Glutamatergic neuron (in vitro differentiated cells): Measurements from ENCODE around the gene VPS26C. TPM values are rescaled to one million over a fixed set of nuclear protein-coding genes. Genes with fewer than 3 reads are reported as not detected.
"Not testable (repeated sequence)": the region's sequence is repeated elsewhere in the genome, so short reads cannot be mapped to it uniquely, and the experiment has no call there.

Experiments
- DNase-seq: peaks from one replicate; pipeline ENCODE4 v3.0.0; 2022
- H3K27ac Mint-ChIP-seq: one replicate; pipeline ENCODE4 v1.8.0; 2020; ENCODE audit warnings: mild to moderate bottlenecking, mixed read lengths, inconsistent platforms; ENCODE audit not compliant: unreplicated experiment
- H3K27me3 Mint-ChIP-seq: one replicate; pipeline ENCODE4 v1.8.0; 2020; ENCODE audit warnings: mild to moderate bottlenecking, moderate library complexity, mixed read lengths, inconsistent platforms; ENCODE audit not compliant: unreplicated experiment
- H3K36me3 Mint-ChIP-seq: one replicate; pipeline ENCODE4 v1.8.0; 2020; ENCODE audit warnings: mild to moderate bottlenecking, mixed read lengths, inconsistent platforms; ENCODE audit not compliant: unreplicated experiment
- H3K4me1 Mint-ChIP-seq: one replicate; pipeline ENCODE4 v1.8.0; 2020; ENCODE audit warnings: mild to moderate bottlenecking, low read depth, mixed read lengths, inconsistent platforms; ENCODE audit not compliant: unreplicated experiment
- H3K4me3 Mint-ChIP-seq: one replicate; pipeline ENCODE4 v1.8.0; 2020; ENCODE audit warnings: mild to moderate bottlenecking, mixed read lengths, inconsistent platforms; ENCODE audit not compliant: unreplicated experiment
- H3K9me3 Mint-ChIP-seq: one replicate; pipeline ENCODE4 v1.8.0; 2020; ENCODE audit warnings: mild to moderate bottlenecking, moderate library complexity, mixed read lengths, inconsistent platforms; ENCODE audit not compliant: unreplicated experiment
- CTCF ChIP-seq: fragments of 200-600 bp; sonication (generic); IDR thresholded peaks from one replicate; pipeline ENCODE4 v1.5.0; 2021; ENCODE audit not compliant: partially characterized antibody, unreplicated experiment
- total RNA-seq: library from RNA; stranded (reverse); fragmentation: NEBNext Ultra II Directional; extraction: Animal tissue kit (Norgen Biotek cat#: 25700); gene quantifications from one replicate; pipeline ENCODE4 v1.2.1, GENCODE V29; 2021; ENCODE audit not compliant: unreplicated experiment

Gene VPS26C
- total RNA-seq, 1 donor from 2014 or later, result 60.3 TPM

- H3K27me3 Mint-ChIP-seq, result peaks cover 2% of the 10 kb centered on the region
- no peak for DNase-seq
- no peaks in the 10 kb centered on the region for H3K4me1 Mint-ChIP-seq
- no peak overlapping the region for H3K27ac Mint-ChIP-seq
- no peak overlapping the region for H3K4me3 Mint-ChIP-seq
- H3K9me3 Mint-ChIP-seq, result no peaks in the 10 kb centered on the region
- TF ChIP-seq CTCF, result no peak
- H3K36me3 Mint-ChIP-seq, result no peaks in the 10 kb centered on the region
These were observed 25.8 kb upstream of the VPS26C start for GRCh38 chr21:37292941-37293340.

- Mint-ChIP-seq H3K27me3 (peaks cover 2% of the 10 kb centered on the region), H3K36me3 (no peaks in the 10 kb centered on the region), H3K9me3 (no peaks in the 10 kb centered on the region), H3K4me1 (no peaks in the 10 kb centered on the region), H3K27ac (no peak overlapping the region), H3K4me3 (no peak overlapping the region)
- no peak for DNase-seq
- TF ChIP-seq CTCF, result no peak
These were observed 24.9 kb upstream of the VPS26C start for GRCh38 chr21:37292041-37292440.

- not testable (repeated sequence) for H3K4me3 Mint-ChIP-seq, H3K36me3 Mint-ChIP-seq, H3K9me3 Mint-ChIP-seq, H3K27ac Mint-ChIP-seq, DNase-seq, H3K27me3 Mint-ChIP-seq, H3K4me1 Mint-ChIP-seq
These were observed 16.1 kb upstream of the VPS26C start for GRCh38 chr21:37283191-37283710.

- not testable (repeated sequence) for DNase-seq, H3K4me1 Mint-ChIP-seq, H3K9me3 Mint-ChIP-seq, H3K36me3 Mint-ChIP-seq, H3K27ac Mint-ChIP-seq, H3K27me3 Mint-ChIP-seq, H3K4me3 Mint-ChIP-seq
These were observed 15.5 kb upstream of the VPS26C start for GRCh38 chr21:37282602-37283001.

- peak; percentile 21 for DNase-seq
- Mint-ChIP-seq H3K27me3 (no peaks in the 10 kb centered on the region), H3K4me3 (no peak overlapping the region), H3K4me1 (no peaks in the 10 kb centered on the region), H3K9me3 (peaks cover 4% of the 10 kb centered on the region), H3K36me3 (peaks cover 10% of the 10 kb centered on the region), H3K27ac (no peak overlapping the region)
- no peak for TF ChIP-seq CTCF
These were observed 14.9 kb upstream of the VPS26C start for GRCh38 chr21:37281993-37282392.

GRCh38 chr21:37281579-37281978, 14.4 kb upstream of the VPS26C start:
- no peak overlapping the region for H3K27ac Mint-ChIP-seq
- H3K4me3 Mint-ChIP-seq, result no peak overlapping the region
- peaks cover 10% of the 10 kb centered on the region for H3K36me3 Mint-ChIP-seq
- H3K27me3 Mint-ChIP-seq, result no peaks in the 10 kb centered on the region
- DNase-seq, result no peak
- no peaks in the 10 kb centered on the region for H3K4me1 Mint-ChIP-seq
- no peak for TF ChIP-seq CTCF
- H3K9me3 Mint-ChIP-seq, result peaks cover 3% of the 10 kb centered on the region

GRCh38 chr21:37279271-37279670, 12.1 kb upstream of the VPS26C start:
- H3K36me3 Mint-ChIP-seq, H3K27me3 Mint-ChIP-seq, H3K4me3 Mint-ChIP-seq, H3K4me1 Mint-ChIP-seq, H3K27ac Mint-ChIP-seq, DNase-seq, H3K9me3 Mint-ChIP-seq: not testable (repeated sequence)
